K562 (cell line): ENCODE results near the gene NECAB3. TPM values are rescaled to one million over a fixed set of nuclear protein-coding genes. Genes with fewer than 3 reads are reported as not detected.

Source experiments
- ATAC-seq: fragments of 200-7000 bp; cut with Tn5 transposase; 3 replicates; pipeline ENCODE4 v1.9.1; 2020; ENCODE audit warnings: moderate library complexity
- BruUV-seq: library from RNA; stranded (reverse); fragments of 400-500 nt; replicated peaks from 2 replicates; lab custom pipeline; 2021; lab: Mats Ljungman, UMichigan
- CTCF ChIA-PET: fragments of 300-600 bp; formaldehyde crosslinking; extraction: SDS; loops from one replicate; lab custom pipeline; 2021; ENCODE audit warnings: low intra/inter-chr PET ratio; lab: Yijun Ruan, JAX
- POLR2A ChIA-PET: fragments of 300-600, 350-650 bp; sonication (Branson Sonifier 250); formaldehyde crosslinking; extraction: SDS; loops from one replicate; lab custom pipeline; 2021; ENCODE audit warnings: antibody characterized with exemption, inconsistent platforms; lab: Yijun Ruan, JAX
- DNase-seq, 4 experiments: peaks; one replicate each; pipeline versions ENCODE4 v3.0.0 to v3.0.0-alpha.2; 2011 to 2018; ENCODE audit warnings: low spot score in 3 of 4, mixed read lengths in 3 of 4; ENCODE audit errors: extremely low read depth in 1 of 4
- FAIRE-seq: peaks from 2 replicates; lab custom pipeline; 2011; peaks lifted over from hg19 to GRCh38; lab: Jason Lieb, UNC
- H2AFZ ChIP-seq: 2 replicates; pipeline ENCODE4 v1.6.0; 2011; ENCODE audit warnings: low read depth, low read length, control low read depth, inconsistent platforms
- H3K27ac ChIP-seq: fragments of 200-600 bp; 3 replicates; pipeline ENCODE4 v1.8.0; 2011; ENCODE audit warnings: low read depth, mild to moderate bottlenecking, control low read depth, inconsistent platforms, low read length, moderate library complexity, mixed read lengths; ENCODE audit errors: extremely low read depth
- H3K27me3 ChIP-seq, 2 experiments: fragments of 300-600 bp in 1 of 2; 2 replicates in 1 of 2; 3 replicates in 1 of 2; pipeline versions ENCODE4 v1.6.0 to v1.8.0; 2011; ENCODE audit warnings: inconsistent platforms in 2 of 2, low read length in 2 of 2, mild to moderate bottlenecking in 1 of 2, mixed read lengths in 1 of 2, moderate library complexity in 1 of 2; ENCODE audit not compliant: control insufficient read depth in 2 of 2, insufficient read depth in 2 of 2
- H3K36me3 ChIP-seq: fragments of 300-600 bp; 3 replicates; pipeline ENCODE4 v1.8.0; 2011; ENCODE audit warnings: mild to moderate bottlenecking, low read length, inconsistent platforms; ENCODE audit not compliant: control insufficient read depth, insufficient read depth
- H3K4me1 ChIP-seq, 2 experiments: fragments of 200-600 bp in 1 of 2; replicated peaks in 1 of 2; 2 replicates in 1 of 2; 3 replicates in 1 of 2; pipeline versions ENCODE4 v1.5.1 to v1.8.0; 2011; ENCODE audit warnings: inconsistent platforms in 2 of 2, low read length in 2 of 2, mild to moderate bottlenecking in 1 of 2, mixed read lengths in 1 of 2, moderate library complexity in 1 of 2; ENCODE audit not compliant: control insufficient read depth in 2 of 2, insufficient read depth in 2 of 2
- H3K4me2 ChIP-seq: 2 replicates; pipeline ENCODE4 v1.6.1; 2011; ENCODE audit warnings: low read length, control low read depth, inconsistent platforms, mixed read lengths; ENCODE audit not compliant: insufficient read depth
- H3K4me3 ChIP-seq: fragments of 200-600 bp; sonication (generic), shearing (Covaris generic); 2 replicates; pipeline ENCODE4 v1.5.1; 2016; ENCODE audit warnings: control low read depth, inconsistent platforms
- H3K79me2 ChIP-seq: fragments of 200-600 bp; 3 replicates; pipeline ENCODE4 v1.8.0; 2011; ENCODE audit warnings: low read length, inconsistent platforms; ENCODE audit not compliant: control insufficient read depth, insufficient read depth
- H3K9ac ChIP-seq, 2 experiments: 2 replicates each; pipeline versions ENCODE4 v1.6.0 to v1.6.1; 2011; ENCODE audit warnings: low read depth in 2 of 2, low read length in 2 of 2, control low read depth in 1 of 2, inconsistent platforms in 1 of 2, mild to moderate bottlenecking in 1 of 2, mixed read lengths in 1 of 2; ENCODE audit not compliant: insufficient read depth in 1 of 2
- H3K9me1 ChIP-seq: one replicate; pipeline ENCODE4 v1.6.0; 2011; ENCODE audit warnings: inconsistent platforms, mild to moderate bottlenecking, low read length, moderate library complexity; ENCODE audit not compliant: control insufficient read depth, insufficient read depth
- H3K9me3 ChIP-seq: replicated peaks from 2 replicates; pipeline ENCODE4 v1.5.1; 2011; ENCODE audit warnings: low read depth, low read length, inconsistent platforms; ENCODE audit not compliant: control insufficient read depth, insufficient read depth
- H4K20me1 ChIP-seq: replicated peaks from 2 replicates; pipeline ENCODE4 v1.6.1; 2011; ENCODE audit warnings: low read length, inconsistent platforms, mixed read lengths; ENCODE audit not compliant: control insufficient read depth, insufficient read depth
- E2F3 ChIP-seq: fragments of 250-450 bp; sonication (Bioruptor Pico); IDR thresholded peaks from 2 replicates; pipeline ENCODE4 v1.4.0; 2020; ENCODE audit warnings: mild to moderate bottlenecking
- HOXB6 ChIP-seq: fragments of 250-450 bp; sonication (Bioruptor Pico); IDR thresholded peaks from 2 replicates; pipeline ENCODE4 v1.5.1; 2022; ENCODE audit warnings: mild to moderate bottlenecking, borderline replicate concordance
- MYC ChIP-seq, 2 experiments: fragments of 250-450 bp in 1 of 2; sonication (Bioruptor Pico) in 1 of 2; IDR thresholded peaks; 2 replicates each; pipeline versions ENCODE4 v1.5.1 to v1.6.1; 2012 to 2021; ENCODE audit warnings: low read depth in 2 of 2, borderline replicate concordance in 1 of 2, improper control_type of control experiment in 1 of 2, low read length in 1 of 2, mild to moderate bottlenecking in 1 of 2, moderate library complexity in 1 of 2
- PRDM10 ChIP-seq: fragments of 450-650 bp; IDR thresholded peaks from 2 replicates; pipeline ENCODE4 v1.6.1; 2018; ENCODE audit not compliant: partially characterized antibody
- ZBTB49 ChIP-seq: sonication (generic); formaldehyde crosslinking; IDR thresholded peaks from 2 replicates; pipeline ENCODE4 v1.8.0; 2022; ENCODE audit warnings: missing genetic modification reagents, mild to moderate bottlenecking, borderline replicate concordance
- ZNF263 ChIP-seq: sonication (generic); formaldehyde crosslinking; IDR thresholded peaks from 2 replicates; pipeline ENCODE4 v1.8.0; 2022; ENCODE audit warnings: mild to moderate bottlenecking, missing genetic modification reagents, borderline replicate concordance
- WGBS: fragments of 100-300 bp; shearing (Covaris generic); methylation state at CpG from one replicate; pipeline ENCODE4 v1.1.6; 2016; ENCODE audit warnings: low coverage, mixed read lengths; ENCODE audit not compliant: insufficient coverage; ENCODE audit errors: missing lambda C conversion rate; 5-methylcytosine and 5-hydroxymethylcytosine counted together
- in situ Hi-C: fragments of 300-500 bp; cut with MboI; formaldehyde crosslinking; loops from 4 replicates; pipeline ENCODE4 v1.15.0; 2018; ENCODE audit warnings: inconsistent platforms, mixed read lengths
- intact Hi-C: fragments of 100-400 bp; cut with micrococcal nuclease; formaldehyde crosslinking; loops from 2 replicates; pipeline ENCODE4 v1.14.2; 2022
- polyA plus RNA-seq, 8 experiments: library from polyadenylated mRNA; depleted of rRNA in 4 of 8; stranded (reverse) in 5 of 8; unstranded in 3 of 8; fragments of >200 nt; fragmentation: Nextera tagmentation in 2 of 8; fragmentation: Illumina TruSeq in 1 of 8; extraction: Ambion mirVana in 2 of 8; extraction: Trizol in 1 of 8; gene quantifications; 2 replicates each; pipeline versions ENCODE4 v1.2.1 to v1.2.3, GENCODE V29; 2011 to 2014; ENCODE audit warnings: inconsistent platforms in 1 of 8, missing spikeins in 1 of 8
- total RNA-seq, 7 experiments: library from RNA; depleted of rRNA in 6 of 7; stranded (reverse); fragments of >200 nt in 6 of 7; fragmentation: Illumina TruSeq in 2 of 7; extraction: Trizol in 2 of 7; gene quantifications; 2 replicates each; pipeline versions ENCODE4 v1.2.1 to v1.2.3, GENCODE V29; 2011 to 2021; ENCODE audit warnings: low replicate concordance in 1 of 7

NECAB3 gene
- total and polyA plus RNA-seq, 9 of the 15 experiments (the other 6 are each of a cell fraction or from before 2014, with no cell fraction given), result 0.94 to 63.3 (median 31.5) TPM

- no peak for TF ChIP-seq HOXB6 (CRISPR knock-in tag)
- no peak; the same call in 1 of the 2 replicates for TF ChIP-seq MYC (IDR thresholded peaks at IDR 0.05; ENCODE audit: low read depth, low read length)
- TF ChIP-seq MYC (CRISPR knock-in tag; IDR thresholded peaks at IDR 0.05; ENCODE audit: borderline replicate concordance, low read depth), result peak; percentile 66; the same call in 1 of the 2 replicates
- 0 out of 2 replicates have a peak, but pooled peaks have one; percentile 34 for TF ChIP-seq ZNF263 (CRISPR knock-in tag)
- TF ChIP-seq, all 486 proteins: peak for 46
Measured at GRCh38 chr20:33685328-33686099, 11.3 kb upstream of the NECAB3 start (continued).

- Histone ChIP-seq H3K9me3 (no peaks in the 10 kb centered on the region), H3K4me3 (peak overlapping the region; percentile 65), H3K4me2 (peak overlapping the region; percentile 94), H3K27me3 (no peaks in the 10 kb centered on the region), H3K9ac (peak overlapping the region; percentile 75 to 95), H2AFZ (no peak overlapping the region), H3K27ac (peak overlapping the region; percentile 13; the same call in 2 of the 3 replicates), H3K36me3 (peaks cover 21% of the 10 kb centered on the region; the same call in 1 of the 3 replicates), H3K4me1 (peaks cover 38 to 62% of the 10 kb centered on the region in 2 experiments), H3K9me1 (no peaks in the 10 kb centered on the region), H4K20me1 (peaks cover 28% of the 10 kb centered on the region; the same call in 1 of the 2 replicates), H3K79me2 (peaks cover 35% of the 10 kb centered on the region)
- CTCF ChIA-PET, result no interaction called here
- intact Hi-C loops (loop anchor here (5.0 kb wide), 2 partner anchors 48 to 128 kb away; partner anchors contain the start of genes CHMP4B and ZNF341), in situ Hi-C loops (no loop called here)
- no peak for FAIRE-seq
- POLR2A ChIA-PET, result interaction anchor here (0.6 to 2.5 kb wide), 10 partner anchors 9 to 195 kb away, joined by 3 to 17 read pairs (median 4); partner anchors contain the start of genes ACTL10, CBFA2T2 and NECAB3
- no peak for ATAC-seq
- peak in 1 of 4 experiments; percentile 14 for DNase-seq
- no TSS peak for BruUV-seq
- WGBS, result 53% methylated on average over 10 of the region's 10 CpGs
- no peak for TF ChIP-seq E2F3 (CRISPR knock-in tag)
- TF ChIP-seq ZBTB49 (CRISPR knock-in tag), result no peak
- no peak for TF ChIP-seq PRDM10
Measured at GRCh38 chr20:33684533-33685327, 10.5 kb upstream of the NECAB3 start.
